GM21381 (cell line): ENCODE measurements around the gene EVC2.
"Not testable (repeated sequence)": the region's sequence is repeated elsewhere in the genome, so short reads cannot be mapped to it uniquely, and the experiment has no call there.

Experiments
- ATAC-seq: cut with Tn5 transposase; IDR thresholded peaks from one replicate; pipeline ENCODE4 v1.9.1; 2021; ENCODE audit warnings: mild to moderate bottlenecking, moderate library complexity; ENCODE audit not compliant: unreplicated experiment

Gene EVC2

GRCh38 chr4:5632066-5632440 lies 76.3 kb downstream of the EVC2 start:
- ATAC-seq = no peak

GRCh38 chr4:5631352-5632065 lies 76.8 kb downstream of the EVC2 start:
- no peak for ATAC-seq

GRCh38 chr4:5630762-5631161 lies 77.6 kb downstream of the EVC2 start:
- ATAC-seq = no peak

- no peak for ATAC-seq
Measured at GRCh38 chr4:5629542-5629941, 78.8 kb downstream of the EVC2 start.

- ATAC-seq = no peak
Measured at GRCh38 chr4:5626913-5627312, 81.4 kb downstream of the EVC2 start.

GRCh38 chr4:5622596-5622995 lies 85.8 kb downstream of the EVC2 start:
- no peak for ATAC-seq

- no peak for ATAC-seq
Measured at GRCh38 chr4:5619913-5620625, 88.3 kb downstream of the EVC2 start.

- ATAC-seq = no peak
Measured at GRCh38 chr4:5618051-5618960, 90.1 kb downstream of the EVC2 start.

GRCh38 chr4:5616331-5616950 lies 91.9 kb downstream of the EVC2 start:
- ATAC-seq = no peak

- no peak for ATAC-seq
Measured at GRCh38 chr4:5615496-5616075, 92.8 kb downstream of the EVC2 start.

GRCh38 chr4:5611750-5612149 lies 96.6 kb downstream of the EVC2 start:
- no peak for ATAC-seq

GRCh38 chr4:5609306-5610007 lies 98.9 kb downstream of the EVC2 start:
- ATAC-seq = no peak

- ATAC-seq = not testable (repeated sequence)
Measured at GRCh38 chr4:5593828-5594227, 114.5 kb downstream of the EVC2 start.

GRCh38 chr4:5592272-5592671 lies 116.1 kb downstream of the EVC2 start:
- no peak for ATAC-seq

- ATAC-seq = no peak
Measured at GRCh38 chr4:5589495-5589894, 118.9 kb downstream of the EVC2 start.

GRCh38 chr4:5588046-5588445 lies 120.3 kb downstream of the EVC2 start:
- ATAC-seq = no peak

- no peak for ATAC-seq
Measured at GRCh38 chr4:5575941-5576340, 132.4 kb downstream of the EVC2 start.

GRCh38 chr4:5574386-5574785 lies 134.0 kb downstream of the EVC2 start:
- no peak for ATAC-seq

- ATAC-seq = no peak
Measured at GRCh38 chr4:5573965-5574364, 134.4 kb downstream of the EVC2 start.

GRCh38 chr4:5572751-5573150 lies 135.6 kb downstream of the EVC2 start:
- ATAC-seq = no peak
